Kidney (tissue), 14 donors: Measurements from ENCODE around the gene FAM53B. TPM values are rescaled to one million over a fixed set of nuclear protein-coding genes. Genes with fewer than 3 reads are reported as not detected.
"Not testable (repeated sequence)": the region's sequence is repeated elsewhere in the genome, so short reads cannot be mapped to it uniquely, and the experiment has no call there.

ENCODE experiments used
- DNase-seq, 5 donors: peaks; one replicate each; pipeline ENCODE4 v3.0.0-alpha.2; 2013 to 2020
- FAIRE-seq: peaks from 2 replicates; lab custom pipeline; 2012; peaks lifted over from hg19 to GRCh38; lab: Jason Lieb, UNC
- H3K27ac ChIP-seq, 2 donors: one replicate each; pipeline ENCODE4 v1.7.0; 2013; ENCODE audit warnings: low read depth in 2 of 2, low read length in 2 of 2, inconsistent platforms in 1 of 2
- H3K27me3 ChIP-seq: one replicate; pipeline ENCODE4 v1.7.1; 2013; ENCODE audit warnings: low read length, inconsistent platforms; ENCODE audit not compliant: control insufficient read depth, insufficient read depth
- H3K36me3 ChIP-seq, 3 donors: one replicate each; pipeline versions ENCODE4 v1.7.0 to v1.7.1; 2013; ENCODE audit warnings: low read length in 3 of 3, control low read depth in 1 of 3, inconsistent platforms in 1 of 3; ENCODE audit not compliant: insufficient read depth in 3 of 3, control insufficient read depth in 2 of 3
- H3K4me1 ChIP-seq, 3 donors: one replicate each; pipeline versions ENCODE4 v1.7.0 to v1.7.1; 2013; ENCODE audit warnings: low read length in 3 of 3, inconsistent platforms in 1 of 3, low read depth in 1 of 3; ENCODE audit not compliant: control insufficient read depth in 2 of 3, insufficient read depth in 2 of 3
- H3K4me3 ChIP-seq, 3 donors: one replicate each; pipeline versions ENCODE4 v1.7.0 to v1.8.1; 2013; ENCODE audit warnings: low read length in 3 of 3, control low read depth in 1 of 3, inconsistent platforms in 1 of 3
- H3K9ac ChIP-seq, 3 donors: one replicate each; pipeline versions ENCODE4 v1.7.0 to v1.7.1; 2013; ENCODE audit warnings: low read length in 3 of 3, control low read depth in 1 of 3, inconsistent platforms in 1 of 3
- H3K9me3 ChIP-seq, 3 donors: one replicate each; pipeline versions ENCODE4 v1.7.0 to v1.7.1; 2013; ENCODE audit warnings: low read length in 3 of 3, control low read depth in 1 of 3, inconsistent platforms in 1 of 3; ENCODE audit not compliant: control insufficient read depth in 2 of 3, insufficient read depth in 1 of 3
- intact Hi-C: fragments of 100-400 bp; cut with DNase I; formaldehyde crosslinking; loops from one replicate; pipeline ENCODE4 v1.11.1; 2022
- polyA plus RNA-seq: library from polyadenylated mRNA; stranded (reverse); fragments of 350-450 nt; fragmentation: Illumina TruSeq; extraction: RNeasy Lipid Tissue Mini Kit (QIAGEN cat#74804); gene quantifications from one replicate; pipeline ENCODE4 v1.2.3, GENCODE V29; 2014; ENCODE audit warnings: low read depth, low replicate concordance; ENCODE audit not compliant: insufficient read depth
- total RNA-seq: library from RNA; stranded (reverse); fragmentation: NEBNext Ultra II Directional; extraction: Animal tissue kit (Norgen Biotek cat#: 25700); gene quantifications from one replicate; pipeline ENCODE4 v1.2.1, GENCODE V29; 2021
- TF ChIP-seq, protein P1 (sequence below): IDR thresholded peaks from 3 replicates; pipeline ENCODE4 v1.5.1; 2012; ENCODE audit warnings: mild to moderate bottlenecking, moderate library complexity, borderline replicate concordance; ENCODE audit not compliant: insufficient read depth; ENCODE audit errors: extremely low read depth
- donor health status: control.
- donor health status: control.
- donor health status: control.
- donor health status: control.
- donor health status: control.
- donor health status: DM: yes; HTN: yes; CAD: no.
- donor health status: Normal renal cell carcinoma (clear cell type).

The FAM53B gene
- total and polyA plus RNA-seq, 2 donors from 2014 or later: 11.8 to 30.0 TPM

- DNase-seq (peak; percentile 84 to 97 (median 95)), FAIRE-seq (no peak)
- intact Hi-C loops: no loop called here
- Histone ChIP-seq H3K9me3 (peaks cover 0 to 6% (median 0%) of the 10 kb centered on the region in 3 donors), H3K4me3 (no peak overlapping the region), H3K4me1 (peaks cover 0 to 19% (median 17%) of the 10 kb centered on the region in 3 donors), H3K27me3 (no peaks in the 10 kb centered on the region), H3K27ac (peak overlapping the region; percentile 60 to 69), H3K36me3 (no peaks in the 10 kb centered on the region), H3K9ac (peak overlapping the region in 1 of 3 donors; percentile 17)
- TF ChIP-seq, protein P1, sequence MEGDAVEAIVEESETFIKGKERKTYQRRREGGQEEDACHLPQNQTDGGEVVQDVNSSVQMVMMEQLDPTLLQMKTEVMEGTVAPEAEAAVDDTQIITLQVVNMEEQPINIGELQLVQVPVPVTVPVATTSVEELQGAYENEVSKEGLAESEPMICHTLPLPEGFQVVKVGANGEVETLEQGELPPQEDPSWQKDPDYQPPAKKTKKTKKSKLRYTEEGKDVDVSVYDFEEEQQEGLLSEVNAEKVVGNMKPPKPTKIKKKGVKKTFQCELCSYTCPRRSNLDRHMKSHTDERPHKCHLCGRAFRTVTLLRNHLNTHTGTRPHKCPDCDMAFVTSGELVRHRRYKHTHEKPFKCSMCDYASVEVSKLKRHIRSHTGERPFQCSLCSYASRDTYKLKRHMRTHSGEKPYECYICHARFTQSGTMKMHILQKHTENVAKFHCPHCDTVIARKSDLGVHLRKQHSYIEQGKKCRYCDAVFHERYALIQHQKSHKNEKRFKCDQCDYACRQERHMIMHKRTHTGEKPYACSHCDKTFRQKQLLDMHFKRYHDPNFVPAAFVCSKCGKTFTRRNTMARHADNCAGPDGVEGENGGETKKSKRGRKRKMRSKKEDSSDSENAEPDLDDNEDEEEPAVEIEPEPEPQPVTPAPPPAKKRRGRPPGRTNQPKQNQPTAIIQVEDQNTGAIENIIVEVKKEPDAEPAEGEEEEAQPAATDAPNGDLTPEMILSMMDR: no peak
Observed at GRCh38 chr10:124588736-124589490, 155.3 kb downstream of the FAM53B start.

DNA sequence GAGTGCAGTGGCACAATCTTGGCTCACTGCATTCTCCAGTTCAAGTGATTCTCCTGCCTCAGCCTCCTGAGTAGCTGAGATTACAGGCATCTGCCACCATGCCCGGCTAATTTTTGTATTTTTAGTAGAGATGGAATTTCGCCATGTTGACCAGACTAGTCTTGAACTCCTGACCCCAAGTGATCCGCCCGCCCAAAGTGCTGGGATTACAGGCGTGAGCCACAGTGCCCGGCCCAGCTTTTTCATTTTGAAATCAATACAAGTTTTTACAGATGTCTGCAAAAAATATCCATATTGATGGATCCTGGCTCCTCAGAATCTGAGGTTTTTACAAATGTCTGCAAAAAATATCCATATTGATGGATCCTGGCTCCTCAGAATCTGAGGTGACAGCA is 155.8 kb downstream of the FAM53B start:
- FAIRE-seq, H3K9ac ChIP-seq, H3K4me3 ChIP-seq, H3K9me3 ChIP-seq, H3K36me3 ChIP-seq, H3K27me3 ChIP-seq, intact Hi-C loops: not testable (repeated sequence)
- Histone ChIP-seq H3K27ac (peak overlapping the region; percentile 60 to 69), H3K4me1 (peaks cover 0 to 19% (median 17%) of the 10 kb centered on the region in 3 donors)
- peak in 1 of 5 donors; percentile 41 for DNase-seq

GRCh38 chr10:124587811-124588211 is 156.4 kb downstream of the FAM53B start:
- Histone ChIP-seq H3K4me3 (no peak overlapping the region), H3K27me3 (no peaks in the 10 kb centered on the region), H3K9me3 (peaks cover 0 to 6% (median 0%) of the 10 kb centered on the region in 3 donors), H3K36me3 (no peaks in the 10 kb centered on the region), H3K4me1 (peaks cover 0 to 19% (median 17%) of the 10 kb centered on the region in 3 donors), H3K27ac (peak overlapping the region in 1 of 2 donors; percentile 23), H3K9ac (peak overlapping the region in 1 of 3 donors; percentile 26)
- DNase-seq (peak in 2 of 5 donors; percentile 44 to 61), FAIRE-seq (no peak)
- intact Hi-C loops: no loop called here
- TF ChIP-seq, protein P1: no peak

DNA sequence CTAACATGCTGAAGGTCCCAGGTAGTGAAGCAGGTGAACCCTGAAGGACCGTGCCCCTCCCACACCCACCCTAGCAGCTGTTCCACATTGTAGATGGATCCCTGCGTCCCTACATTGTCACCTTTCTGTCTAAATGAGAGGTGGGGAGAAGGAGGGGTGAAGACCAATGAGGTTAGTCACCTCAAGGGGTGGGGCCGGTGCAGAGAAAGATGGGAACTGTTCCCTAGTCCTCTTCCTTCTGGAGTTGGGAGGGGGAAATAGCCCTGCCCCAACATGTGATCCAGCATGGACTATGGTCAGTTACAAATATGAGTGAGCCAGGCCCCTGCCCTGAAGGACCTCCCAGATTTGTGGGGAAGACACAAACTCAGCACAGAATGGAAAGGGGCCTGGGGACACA is 158.0 kb downstream of the FAM53B start:
- DNase-seq: peak in 2 of 5 donors; percentile 33 to 36
- Histone ChIP-seq H3K27me3 (no peaks in the 10 kb centered on the region), H3K9ac (no peak overlapping the region), H3K4me1 (peaks cover 0 to 19% (median 17%) of the 10 kb centered on the region in 3 donors), H3K27ac (no peak overlapping the region), H3K4me3 (no peak overlapping the region), H3K9me3 (no peaks in the 10 kb centered on the region), H3K36me3 (no peaks in the 10 kb centered on the region)
- intact Hi-C loops: no loop called here
- TF ChIP-seq, protein P1: no peak
- FAIRE-seq: no peak
